K562 (cell line): ENCODE measurements around the gene DAPL1.

Experiments used
- ATF3 ChIP-seq, 2 experiments: fragments of 450-650 bp in 1 of 2; sonication (generic) in 1 of 2; formaldehyde crosslinking in 1 of 2; IDR thresholded peaks in 1 of 2; conservative IDR thresholded peaks in 1 of 2; 2 replicates each; pipeline versions ENCODE4 v1.6.1 to v1.8.1; 2016 to 2023; ENCODE audit warnings: mild to moderate bottlenecking in 2 of 2, moderate library complexity in 2 of 2, inconsistent platforms in 1 of 2, missing genetic modification reagents in 1 of 2
- BCL6 ChIP-seq: fragments of 250-450 bp; sonication (Bioruptor Pico); IDR thresholded peaks from 2 replicates; pipeline ENCODE4 v1.4.0; 2020
- BHLHE40 ChIP-seq: IDR thresholded peaks from 2 replicates; pipeline ENCODE4 v1.6.1; 2011; ENCODE audit warnings: low read length, improper control_type of control experiment
- CBX2 ChIP-seq: fragments of 200-600 bp; sonication (generic); IDR thresholded peaks from one replicate; pipeline ENCODE4 v1.6.1; 2012; ENCODE audit warnings: mild to moderate bottlenecking, low read length, inconsistent platforms; ENCODE audit not compliant: insufficient read depth, poor library complexity, severe bottlenecking
- CTCF ChIP-seq, 3 experiments: IDR thresholded peaks in 2 of 3; conservative IDR thresholded peaks in 1 of 3; 2 replicates each; pipeline ENCODE4 v1.5.1; 2011 to 2012; ENCODE audit warnings: low read length in 3 of 3, mild to moderate bottlenecking in 3 of 3, control low read depth in 2 of 3, improper control_type of control experiment in 1 of 3, inconsistent platforms in 1 of 3, low read depth in 1 of 3, mixed read lengths in 1 of 3, moderate library complexity in 1 of 3; ENCODE audit not compliant: insufficient read depth in 2 of 3
- DPF2 ChIP-seq: fragments of 450-650 bp; IDR thresholded peaks from 2 replicates; pipeline ENCODE4 v1.6.1; 2016
- EP300 ChIP-seq: IDR thresholded peaks from 2 replicates; pipeline ENCODE4 v1.6.1; 2012; ENCODE audit warnings: low read length, improper control_type of control experiment
- FOXA3 ChIP-seq, 2 experiments: fragments of 450-650 bp in 1 of 2; sonication (generic) in 1 of 2; formaldehyde crosslinking; IDR thresholded peaks in 1 of 2; conservative IDR thresholded peaks in 1 of 2; 2 replicates each; pipeline versions ENCODE4 v1.4.0 to v1.8.0; 2020 to 2022; ENCODE audit warnings: mild to moderate bottlenecking in 2 of 2, missing genetic modification reagents in 1 of 2
- PPARD ChIP-seq: fragments of 250-450 bp; sonication (Bioruptor Pico); IDR thresholded peaks from 2 replicates; pipeline ENCODE4 v1.8.0; 2022; ENCODE audit warnings: inconsistent platforms, mild to moderate bottlenecking, moderate library complexity
- SAFB2 ChIP-seq: fragments of 200-400 bp; formaldehyde crosslinking; IDR thresholded peaks from 2 replicates; pipeline ENCODE4 v1.6.1; 2018; ENCODE audit warnings: borderline replicate concordance, low read length, low read depth, moderate library complexity; ENCODE audit not compliant: severe bottlenecking
- TBL1XR1 ChIP-seq, 2 experiments: IDR thresholded peaks; 2 replicates each; pipeline ENCODE4 v1.6.1; 2012; ENCODE audit warnings: improper control_type of control experiment in 2 of 2, low read length in 2 of 2, mild to moderate bottlenecking in 1 of 2
- ZMIZ1 ChIP-seq, 2 experiments: fragments of 150-350 bp in 1 of 2; IDR thresholded peaks; 2 replicates each; pipeline ENCODE4 v1.6.1; 2012 to 2016; ENCODE audit warnings: low read depth in 2 of 2, low read length in 2 of 2, mild to moderate bottlenecking in 1 of 2, moderate library complexity in 1 of 2
- ZNF121 ChIP-seq: sonication (generic); formaldehyde crosslinking; conservative IDR thresholded peaks from 2 replicates; pipeline ENCODE4 v1.8.0; 2022; ENCODE audit warnings: missing genetic modification reagents

- TF ChIP-seq BCL6: no peak
- TF ChIP-seq SAFB2: no peak
- TF ChIP-seq TBL1XR1 (IDR thresholded peaks at IDR 0.05; ENCODE audit: low read length in 2 of 2): no peak
- TF ChIP-seq EP300: no peak
- TF ChIP-seq ZMIZ1 (IDR thresholded peaks at IDR 0.05; ENCODE audit: low read depth in 2 of 2, low read length in 2 of 2): no peak
- TF ChIP-seq BHLHE40: no peak
- no peak for TF ChIP-seq FOXA3 (CRISPR knock-in tag; conservative IDR thresholded peaks at IDR 0.05 in 1 of 2, IDR thresholded peaks at IDR 0.05 in 1 of 2)
- TF ChIP-seq CTCF (IDR thresholded peaks at IDR 0.05 in 2 of 3, conservative IDR thresholded peaks at IDR 0.05 in 1 of 3; ENCODE audit: insufficient read depth in 2 of 3, low read depth in 1 of 3, low read length in 3 of 3): no peak
- TF ChIP-seq PPARD: no peak
- no peak for TF ChIP-seq DPF2
- TF ChIP-seq ZNF121 (CRISPR knock-in tag): no peak
- TF ChIP-seq ATF3 (IDR thresholded peaks at IDR 0.05): no peak
- TF ChIP-seq ATF3 (CRISPR knock-in tag; conservative IDR thresholded peaks at IDR 0.05): no peak
- no peak for TF ChIP-seq CBX2
These were observed 6.2 kb upstream of the DAPL1 start for GRCh38 chr2:158788951-158789350.
